ENCODE results near the gene C3orf52. TPM values are rescaled to one million over a fixed set of nuclear protein-coding genes. Genes with fewer than 3 reads are reported as not detected.

Gene C3orf52
- polyA plus RNA-seq, 3 donors: 5.9 to 7.9 (median 6.0) TPM

DNA sequence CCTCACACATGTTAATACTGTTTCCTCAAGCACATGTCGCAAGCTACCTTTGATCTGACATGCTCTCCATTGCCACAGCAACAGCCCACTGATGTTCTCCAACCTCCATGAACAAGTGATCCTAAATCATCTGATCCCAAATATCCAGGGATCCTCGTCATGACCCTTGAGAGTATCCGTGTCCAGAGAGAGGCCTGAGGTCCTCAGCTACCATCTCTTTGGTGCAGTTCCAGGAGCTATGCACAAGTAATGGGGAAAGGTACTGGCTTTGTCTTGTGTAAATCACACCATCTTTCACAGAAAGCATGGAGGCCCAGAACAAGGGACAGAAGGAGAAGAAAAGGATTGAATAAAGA, 44.4 kb downstream of the C3orf52 start:
- DNase-seq (ENCODE audit: extremely low read depth in 1 of 11, low read depth in 9 of 11, low spot score in 4 of 11): no peak

DNA sequence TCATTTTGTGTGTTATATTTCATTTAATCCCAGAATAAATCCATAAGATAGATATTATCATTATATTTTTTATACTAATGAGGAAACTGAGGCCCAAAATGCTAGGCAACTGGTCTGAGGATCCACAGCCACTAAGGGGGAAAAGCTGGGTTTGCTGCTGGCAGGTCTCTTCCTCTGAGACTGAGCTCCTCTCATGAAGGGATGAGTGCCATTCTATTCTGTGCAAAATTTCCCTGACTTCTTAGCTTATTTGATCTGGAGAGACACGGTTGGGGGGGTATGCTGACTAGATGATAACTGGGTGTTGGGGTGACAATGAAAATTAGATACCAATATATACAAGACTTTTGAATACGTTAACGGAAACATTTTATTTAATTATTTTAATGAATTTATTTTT, 44.9 kb downstream of the C3orf52 start:
- no peak for DNase-seq (ENCODE audit: extremely low read depth in 1 of 11, low read depth in 9 of 11, low spot score in 4 of 11)

DNA sequence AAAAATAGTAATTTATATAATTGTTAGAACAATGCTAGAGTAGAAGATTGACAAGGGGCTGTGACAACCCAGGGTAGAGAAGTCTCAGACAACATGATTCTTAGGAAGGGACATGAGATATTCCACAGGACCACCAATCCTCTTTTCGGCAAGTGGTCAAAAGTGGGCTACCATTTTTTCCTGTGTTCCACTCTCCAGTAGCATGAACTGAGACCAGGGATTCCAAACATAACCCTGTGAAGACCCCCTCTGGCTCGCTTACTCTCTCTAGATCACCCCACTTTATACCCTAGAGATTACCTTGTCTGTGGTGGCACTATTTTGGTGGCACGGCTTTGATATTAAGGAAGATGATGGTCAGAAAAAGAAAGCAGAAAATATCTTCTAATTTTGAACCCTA, 45.9 kb downstream of the C3orf52 start:
- no peak for DNase-seq (ENCODE audit: extremely low read depth in 1 of 11, low read depth in 9 of 11, low spot score in 4 of 11)

DNA sequence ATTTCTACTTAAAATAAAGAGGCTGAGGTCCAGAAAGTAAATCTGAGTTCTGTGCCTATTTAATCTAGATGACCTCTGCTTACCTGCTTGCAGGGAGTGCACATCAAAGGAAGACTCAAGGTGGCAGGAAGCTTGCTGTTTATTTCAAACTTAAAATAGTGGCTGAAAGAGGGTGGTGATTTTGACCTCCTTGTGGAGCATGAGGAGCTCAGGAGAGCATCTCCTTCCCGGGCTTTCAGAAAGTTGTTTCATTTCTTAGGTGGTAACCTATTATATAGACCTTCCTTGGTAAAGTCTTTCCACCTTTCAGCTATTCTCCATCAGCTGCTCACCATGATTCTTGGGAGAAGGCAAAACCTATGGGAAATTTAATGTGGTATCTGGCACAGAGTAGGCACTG, 46.4 kb downstream of the C3orf52 start:
- DNase-seq (ENCODE audit: extremely low read depth in 1 of 11, low read depth in 9 of 11, low spot score in 4 of 11): no peak

DNA sequence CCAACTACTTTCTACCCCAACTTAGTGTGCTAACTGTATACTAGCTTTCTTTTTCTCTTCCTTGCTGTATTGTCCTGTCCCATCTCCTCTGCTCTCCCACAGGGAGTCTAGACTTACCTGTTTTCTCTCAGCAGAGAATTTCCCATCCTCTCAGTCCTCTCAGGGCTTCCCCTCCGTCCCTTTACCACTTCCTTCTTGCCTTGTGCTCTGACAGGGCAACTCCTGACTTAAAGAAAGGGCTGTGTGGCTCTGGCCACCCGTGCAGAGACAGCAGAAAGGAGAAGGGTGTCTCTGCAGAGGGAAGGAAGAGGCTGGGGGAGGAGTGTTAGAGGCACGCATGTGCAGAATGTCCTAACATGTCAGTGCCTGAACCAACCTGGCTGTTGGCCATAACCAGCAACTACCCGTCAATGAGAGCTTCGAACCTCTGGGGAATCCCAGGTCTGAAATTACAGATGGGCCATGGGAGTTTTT, 46.8 kb downstream of the C3orf52 start, which contains the start of gene GCSAM:
Gene GCSAM, minus strand, starts transcription at position 274 of the 474 bp plus-strand sequence. Its CDS starts 128 bp downstream, at position 146.
- no peak for DNase-seq (ENCODE audit: extremely low read depth in 1 of 11, low read depth in 9 of 11, low spot score in 4 of 11)

DNA sequence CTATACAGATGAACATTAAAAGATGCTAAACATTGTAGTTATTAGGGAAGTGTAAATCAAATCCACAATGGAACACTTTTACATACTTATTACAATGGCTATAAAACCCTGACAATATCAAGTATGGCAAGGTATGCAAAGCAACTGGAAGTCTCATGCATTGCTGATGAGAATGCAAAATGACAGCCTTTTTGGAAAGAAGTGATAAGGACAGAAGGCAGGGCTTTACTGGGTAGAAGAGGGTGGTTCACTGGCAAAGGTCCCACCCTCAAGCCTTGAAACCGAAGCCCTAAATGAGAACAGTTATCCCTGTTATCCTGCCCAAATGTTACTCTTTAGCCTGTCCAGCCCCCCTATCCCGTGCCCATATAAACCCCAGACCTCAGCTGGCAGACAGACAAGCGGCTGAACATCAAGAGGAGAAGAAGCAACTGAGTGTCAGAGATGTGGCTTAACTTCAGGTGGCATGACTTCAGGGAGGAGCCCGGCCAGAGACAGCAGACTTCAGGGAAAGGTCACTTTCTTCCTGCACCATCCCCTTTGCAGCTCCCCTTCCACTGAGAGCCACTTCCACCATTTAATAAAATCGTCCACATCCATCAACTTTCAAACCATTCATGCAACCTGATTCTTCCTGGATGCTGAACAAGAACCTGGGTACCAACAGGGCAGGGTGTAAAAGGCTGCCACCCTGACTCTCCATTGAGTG, 47.6 kb downstream of the C3orf52 start:
- no peak for DNase-seq (ENCODE audit: extremely low read depth in 1 of 11, low read depth in 9 of 11, low spot score in 4 of 11)

DNA sequence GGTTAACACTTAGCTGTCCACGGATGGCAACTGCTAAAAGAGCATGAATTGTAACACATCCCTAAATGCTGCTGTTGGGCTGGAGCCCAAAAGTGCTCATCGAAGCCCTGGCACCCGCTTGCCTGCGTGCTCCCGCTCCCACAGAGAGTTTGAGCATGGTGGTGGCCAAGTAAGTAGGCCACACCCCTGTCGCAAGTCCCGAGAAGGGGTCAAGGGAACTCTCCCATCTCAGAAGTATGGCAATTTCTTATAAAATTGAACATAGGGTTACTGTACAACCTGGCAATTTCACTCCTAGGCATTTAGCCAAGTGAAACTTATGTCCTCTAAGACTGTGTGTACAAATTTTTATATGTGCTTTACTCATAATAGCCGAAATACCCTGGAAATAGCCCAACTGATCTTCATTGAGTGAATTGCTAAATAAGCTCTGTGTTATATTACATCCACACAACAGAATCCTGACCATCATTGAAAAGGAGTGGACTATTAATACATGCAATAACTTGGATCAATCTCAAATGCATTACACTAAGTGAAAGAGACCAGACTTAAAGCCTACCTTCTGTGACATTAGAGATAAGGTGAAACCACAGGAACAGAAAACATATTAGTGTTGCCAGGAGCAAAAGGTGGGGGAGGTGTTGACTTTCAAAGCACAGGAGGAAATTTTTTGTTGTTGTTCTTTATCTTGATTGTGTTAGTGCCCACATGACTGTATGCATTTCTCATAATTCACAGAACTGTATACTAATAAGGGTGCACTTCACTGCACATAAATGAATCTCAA, 48.3 kb downstream of the C3orf52 start:
- no peak for DNase-seq (ENCODE audit: extremely low read depth in 1 of 11, low read depth in 9 of 11, low spot score in 4 of 11)

DNA sequence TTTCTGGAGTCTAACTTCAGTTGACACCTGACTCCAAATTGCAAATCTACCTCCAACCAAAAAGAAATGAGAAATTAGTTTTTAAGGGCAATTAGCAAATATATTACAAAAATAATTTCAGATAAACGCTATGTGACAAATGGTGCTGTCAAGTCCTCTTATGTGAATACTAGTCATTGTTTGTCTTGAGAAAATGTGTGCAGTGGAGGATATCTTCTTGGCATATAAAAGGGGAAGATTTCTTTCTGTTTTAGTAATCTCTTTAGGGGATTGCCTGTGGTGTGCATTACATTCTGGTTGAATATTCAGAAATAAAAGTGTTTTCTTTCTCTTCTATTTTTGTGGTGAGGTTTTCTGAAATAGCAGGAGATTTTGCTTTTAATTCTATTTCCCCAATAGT, 49.9 kb downstream of the C3orf52 start:
- DNase-seq (ENCODE audit: extremely low read depth in 1 of 11, low read depth in 9 of 11, low spot score in 4 of 11): no peak

DNA sequence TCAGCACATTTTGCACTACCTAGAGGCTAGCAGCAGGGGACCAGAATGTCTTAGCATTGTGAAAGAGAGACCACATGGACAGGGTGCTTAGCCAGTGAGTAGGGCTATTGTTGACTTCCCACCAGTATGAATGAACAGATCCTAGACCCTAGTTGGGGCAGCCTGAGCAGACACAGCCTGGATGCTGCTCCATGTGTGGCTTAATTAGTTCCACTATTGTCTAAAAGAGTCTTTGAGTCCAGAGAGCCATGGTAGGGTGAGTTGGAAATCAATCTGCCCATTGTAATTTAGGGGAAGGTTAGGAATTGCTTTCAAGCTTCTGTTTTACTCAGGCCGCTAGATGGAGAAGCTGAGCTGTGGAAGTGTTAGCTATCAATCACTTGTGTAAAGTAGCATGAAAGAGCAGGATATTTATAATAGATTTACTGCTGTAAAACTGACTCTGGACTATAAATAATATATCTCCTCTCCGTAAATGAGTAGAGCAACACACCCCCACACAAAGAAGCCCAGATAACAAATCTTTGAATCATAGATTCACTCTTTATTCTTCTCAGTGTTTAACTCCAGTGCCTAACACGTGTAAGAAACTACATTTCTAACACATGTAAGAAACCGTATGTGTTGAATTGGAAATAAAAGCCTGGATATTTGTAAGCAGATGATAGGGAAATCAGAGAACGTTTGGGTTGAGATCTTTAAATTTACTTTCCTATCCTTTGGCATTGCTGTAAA, 50.9 kb downstream of the C3orf52 start:
- peak in 8 of 11 donors; percentile 34 to 67 (median 48) for DNase-seq (ENCODE audit: extremely low read depth in 1 of 11, low read depth in 9 of 11, low spot score in 4 of 11)

DNA sequence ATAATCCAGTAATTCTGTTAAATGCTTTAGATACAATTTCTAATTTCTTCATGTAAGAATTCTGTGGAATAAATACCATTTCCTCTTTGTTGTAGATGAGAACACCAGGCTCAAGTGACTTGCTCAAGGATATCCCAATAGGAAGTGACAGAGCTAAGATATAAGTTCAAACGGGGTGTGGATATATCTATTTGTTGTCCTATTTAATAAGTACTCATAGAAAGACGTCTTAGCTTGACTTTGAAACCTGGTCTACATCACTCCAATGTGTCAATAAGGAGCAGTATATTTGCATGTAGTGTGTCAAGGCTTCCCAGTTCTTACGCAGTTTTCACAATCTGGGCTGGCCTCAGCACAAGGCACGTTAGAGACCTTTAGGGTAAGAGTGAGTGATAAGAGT, 51.6 kb downstream of the C3orf52 start:
- no peak for DNase-seq (ENCODE audit: extremely low read depth in 1 of 11, low read depth in 9 of 11, low spot score in 4 of 11)

DNA sequence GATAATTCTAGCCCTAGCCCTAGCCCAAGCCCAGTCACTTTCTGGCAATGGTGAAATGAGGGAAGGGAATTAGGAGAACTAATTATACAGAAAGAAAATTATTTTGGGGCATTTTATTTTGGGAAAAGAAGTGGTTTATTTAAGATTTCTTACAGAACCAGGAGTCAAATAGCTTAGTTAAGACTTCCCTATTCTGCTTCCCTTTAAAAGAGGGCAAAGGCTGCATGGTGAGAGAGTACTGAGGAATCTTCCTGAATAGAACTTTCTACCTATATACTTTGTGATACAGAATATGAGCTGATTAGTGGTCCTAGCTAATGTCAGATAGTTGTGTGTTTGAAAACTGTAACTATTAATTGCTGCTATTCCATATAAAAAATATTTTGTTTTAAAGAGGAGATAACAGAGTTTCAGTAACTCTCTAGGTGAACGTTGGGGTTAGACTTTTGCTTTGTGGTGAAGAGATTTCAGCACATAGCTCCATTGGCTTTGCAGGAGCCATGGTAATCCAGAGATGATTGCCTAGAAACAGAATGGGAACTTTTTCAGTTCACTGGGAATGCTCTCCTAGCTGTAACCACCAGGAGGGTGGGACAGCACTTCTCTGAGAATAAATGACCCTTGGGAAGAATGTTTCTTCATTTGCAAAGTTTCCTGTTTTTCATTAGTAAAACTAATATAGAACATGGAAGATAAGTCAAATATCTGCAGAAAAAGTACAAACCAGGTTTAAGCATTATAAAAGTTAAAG, 52.2 kb downstream of the C3orf52 start:
- no peak for DNase-seq (ENCODE audit: extremely low read depth in 1 of 11, low read depth in 9 of 11, low spot score in 4 of 11)

DNA sequence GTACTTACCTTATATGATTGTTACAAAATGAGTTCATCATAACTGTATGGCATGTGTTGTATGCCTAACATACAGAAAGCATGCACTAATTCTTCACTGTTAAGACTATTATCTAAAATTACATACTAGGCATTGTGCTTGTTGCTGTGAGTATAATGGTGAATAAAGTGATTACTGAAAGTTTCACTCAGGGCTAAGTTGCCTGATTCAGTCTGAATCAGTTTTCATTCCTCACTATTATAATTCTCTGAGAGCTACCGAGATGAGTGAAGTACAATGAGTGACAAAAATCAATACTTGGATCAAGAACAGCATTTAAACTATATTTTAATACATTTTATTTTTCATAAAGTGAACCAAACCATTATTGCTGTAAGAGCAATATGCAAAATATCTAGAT, 54.4 kb downstream of the C3orf52 start:
- DNase-seq (ENCODE audit: extremely low read depth in 1 of 11, low read depth in 9 of 11, low spot score in 4 of 11): no peak

DNA sequence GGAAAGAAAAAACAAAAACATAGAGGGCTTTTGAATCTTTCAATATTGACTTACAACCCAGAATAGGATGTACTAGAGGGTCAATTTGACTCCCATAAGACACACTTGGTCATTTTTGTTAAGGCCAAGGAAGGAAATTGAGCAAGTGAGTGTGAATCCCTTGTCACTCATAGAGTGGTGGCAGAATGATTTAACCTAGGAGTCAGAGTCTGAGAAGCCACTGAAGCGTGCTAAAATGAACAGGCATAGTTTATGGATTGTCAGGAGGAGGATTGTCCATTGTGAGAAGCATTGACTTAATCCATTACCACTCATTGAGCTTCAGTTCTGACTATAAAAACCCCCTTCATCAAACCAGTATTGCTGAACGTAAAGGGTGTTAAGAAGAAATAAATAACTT, 55.1 kb downstream of the C3orf52 start:
- no peak for DNase-seq (ENCODE audit: extremely low read depth in 1 of 11, low read depth in 9 of 11, low spot score in 4 of 11)

DNA sequence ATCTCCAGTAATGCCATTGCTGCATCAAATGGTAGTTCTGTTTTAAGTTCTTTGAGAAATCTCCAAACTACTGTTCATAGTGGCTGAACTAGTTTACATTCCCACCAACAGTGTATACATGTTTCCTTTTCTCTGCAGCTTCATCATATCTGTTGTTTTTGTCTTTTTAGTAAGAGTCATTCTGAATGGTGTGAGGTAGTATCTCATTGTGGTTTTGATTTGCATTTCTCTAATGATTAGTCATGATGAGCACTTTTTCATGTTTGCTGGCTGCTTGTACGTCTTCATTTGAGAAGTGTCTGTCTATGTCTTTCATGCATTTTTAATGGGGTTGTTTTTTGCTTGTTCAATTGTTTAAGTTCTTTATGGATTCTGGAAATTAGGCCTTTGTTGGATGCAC, 57.1 kb downstream of the C3orf52 start:
- no peak for DNase-seq (ENCODE audit: extremely low read depth in 1 of 11, low read depth in 9 of 11, low spot score in 4 of 11)

DNA sequence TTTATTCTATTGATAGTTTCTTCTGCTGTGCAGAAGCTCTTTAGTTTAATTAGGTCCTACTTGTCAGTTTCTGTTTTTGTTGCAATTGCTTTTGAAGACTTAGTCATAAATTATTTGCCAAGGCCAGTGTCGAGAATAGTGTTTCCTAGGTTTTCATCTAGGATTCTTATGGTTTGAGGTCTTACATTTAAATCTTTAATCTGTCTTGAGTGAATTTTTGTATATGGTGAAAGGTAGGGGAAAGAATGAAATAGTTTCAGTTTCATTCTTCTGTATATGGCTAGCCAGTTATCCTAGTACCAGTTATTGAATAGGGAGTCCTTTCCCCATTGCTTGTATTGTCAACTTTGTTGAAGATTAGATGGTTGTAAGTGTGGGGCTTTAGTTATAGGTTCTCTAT, 57.5 kb downstream of the C3orf52 start:
- DNase-seq (ENCODE audit: extremely low read depth in 1 of 11, low read depth in 9 of 11, low spot score in 4 of 11): no peak

DNA sequence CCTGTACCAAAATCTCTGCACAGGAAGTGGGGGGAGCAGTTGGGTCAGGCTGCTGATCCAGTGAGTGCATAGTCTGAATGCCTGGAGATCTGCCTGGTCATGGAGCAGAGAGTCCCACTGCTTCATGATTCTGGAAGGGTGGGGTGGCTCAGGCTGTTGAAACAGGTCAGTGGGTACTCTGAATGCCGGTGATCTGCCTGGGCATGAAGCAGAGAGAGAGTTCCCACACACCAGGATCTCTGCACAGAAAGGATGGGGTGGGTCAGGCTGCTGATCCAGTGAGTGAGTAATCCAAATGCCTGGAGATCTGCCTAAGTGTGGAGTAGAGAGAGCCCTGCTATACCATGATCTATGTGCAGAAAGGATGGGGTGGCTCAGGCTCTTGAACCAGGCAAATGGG, 62.9 kb downstream of the C3orf52 start:
- no peak for DNase-seq (ENCODE audit: extremely low read depth in 1 of 11, low read depth in 9 of 11, low spot score in 4 of 11)

DNA sequence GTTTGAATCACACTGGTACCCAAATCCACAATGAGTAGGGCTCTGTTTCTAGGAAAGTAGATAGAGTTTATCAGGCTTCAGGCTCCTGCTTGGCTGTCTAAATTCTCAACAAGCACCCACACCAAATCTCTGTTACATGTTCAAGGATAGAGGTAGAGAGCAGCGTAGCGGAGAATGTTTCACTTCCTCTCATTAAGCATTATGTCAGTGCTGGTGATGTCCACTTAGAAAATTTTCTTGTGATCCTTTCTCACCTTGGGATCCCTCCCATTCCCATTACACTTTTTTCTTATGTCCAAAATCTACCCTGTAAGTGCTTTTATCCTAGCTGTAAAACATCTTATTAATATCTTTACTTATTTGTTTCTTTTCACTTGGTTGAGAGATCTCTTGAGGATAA, 81.6 kb downstream of the C3orf52 start:
- DNase-seq (ENCODE audit: extremely low read depth in 1 of 11, low read depth in 9 of 11, low spot score in 4 of 11): no peak

All from renal cortex interstitium (tissue), 11 donors.